Measurements from ENCODE around the gene CIRBP. TPM values are rescaled to one million over a fixed set of nuclear protein-coding genes. Genes with fewer than 3 reads are reported as not detected.
A peak's percentile ranks its signal among the peaks of the same experiment; 100 is the strongest.

The CIRBP gene
- total and polyA plus RNA-seq, 2 donors (not counting 1 experiment from before 2014, with no cell fraction given) = 643 to 1,164 TPM

GRCh38 chr19:1241417-1242095 is 27.6 kb upstream of the CIRBP start, which contains the start of gene ATP5F1D:
Gene ATP5F1D, plus strand, starts transcription at chr19:1241751. Its CDS starts 100 bp downstream, at chr19:1241851.
- ChIA-PET POLR2A (interaction anchor here (0.6 to 7.8 kb wide), 4 partner anchors 23 to 448 kb away, joined by 3 to 402 read pairs (median 6); partner anchors contain the start of genes ARHGAP45 and CIRBP), CTCF (interaction anchor here (0.6 to 8.0 kb wide), 10 partner anchors 18 to 257 kb away, joined by 3 to 658 read pairs (median 3); partner anchors contain the start of genes CIRBP, FAM174C and WDR18)
- Histone ChIP-seq H3K27me3 (replicated peaks in 1 of 4; ENCODE audit: control extremely low read depth in 1 of 4, control insufficient read depth in 3 of 4, insufficient read depth in 4 of 4, low read length in 3 of 4) (peaks cover 0 to 11% (median 4%) of the 10 kb centered on the region in 4 experiments), H3K79me2 (ENCODE audit: control insufficient read depth, insufficient read depth, low read length) (peaks cover 23% of the 10 kb centered on the region), H3K9me3 (ENCODE audit: control extremely low read depth in 1 of 3, control insufficient read depth in 2 of 3, insufficient read depth in 1 of 3, low read length in 2 of 3) (no peaks in the 10 kb centered on the region), H3K4me1 (ENCODE audit: control insufficient read depth in 2 of 2, insufficient read depth in 2 of 2, low read length in 2 of 2) (peaks cover 44 to 70% of the 10 kb centered on the region in 2 donors), H3K36me3 (replicated peaks in 1 of 2; ENCODE audit: control extremely low read depth in 1 of 2, control insufficient read depth in 1 of 2, extremely low read depth in 1 of 2, insufficient read depth in 2 of 2, low read length in 1 of 2) (peaks cover 0 to 4% of the 10 kb centered on the region in 2 experiments), H4K20me1 (ENCODE audit: control insufficient read depth, insufficient read depth, low read length, poor library complexity, severe bottlenecking) (peaks cover 17% of the 10 kb centered on the region), H3K9ac (ENCODE audit: low read length) (peak within 1 kb of the TSS; percentile 80), H3K4me3 (ENCODE audit: control extremely low read depth in 1 of 5, extremely low read depth in 1 of 5, insufficient read depth in 1 of 5, low read depth in 2 of 5, low read length in 4 of 5) (peak within 1 kb of the TSS; percentile 28 to 92 (median 57)), H2AFZ (ENCODE audit: insufficient read depth, low read depth, low read length, poor library complexity, severe bottlenecking) (peak within 1 kb of the TSS; percentile 76), H3K4me2 (replicated peaks; ENCODE audit: low read depth, low read length, poor library complexity, severe bottlenecking) (peak within 1 kb of the TSS; percentile 99), H3K27ac (ENCODE audit: low read length in 2 of 2) (peak within 1 kb of the TSS; percentile 24 to 65)
- TF ChIP-seq EZH2 (IDR thresholded peaks at IDR 0.05; ENCODE audit: borderline replicate concordance, insufficient read depth, low read depth, low read length, poor library complexity, severe bottlenecking) = no peak
- TF ChIP-seq, protein P1, sequence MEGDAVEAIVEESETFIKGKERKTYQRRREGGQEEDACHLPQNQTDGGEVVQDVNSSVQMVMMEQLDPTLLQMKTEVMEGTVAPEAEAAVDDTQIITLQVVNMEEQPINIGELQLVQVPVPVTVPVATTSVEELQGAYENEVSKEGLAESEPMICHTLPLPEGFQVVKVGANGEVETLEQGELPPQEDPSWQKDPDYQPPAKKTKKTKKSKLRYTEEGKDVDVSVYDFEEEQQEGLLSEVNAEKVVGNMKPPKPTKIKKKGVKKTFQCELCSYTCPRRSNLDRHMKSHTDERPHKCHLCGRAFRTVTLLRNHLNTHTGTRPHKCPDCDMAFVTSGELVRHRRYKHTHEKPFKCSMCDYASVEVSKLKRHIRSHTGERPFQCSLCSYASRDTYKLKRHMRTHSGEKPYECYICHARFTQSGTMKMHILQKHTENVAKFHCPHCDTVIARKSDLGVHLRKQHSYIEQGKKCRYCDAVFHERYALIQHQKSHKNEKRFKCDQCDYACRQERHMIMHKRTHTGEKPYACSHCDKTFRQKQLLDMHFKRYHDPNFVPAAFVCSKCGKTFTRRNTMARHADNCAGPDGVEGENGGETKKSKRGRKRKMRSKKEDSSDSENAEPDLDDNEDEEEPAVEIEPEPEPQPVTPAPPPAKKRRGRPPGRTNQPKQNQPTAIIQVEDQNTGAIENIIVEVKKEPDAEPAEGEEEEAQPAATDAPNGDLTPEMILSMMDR (IDR thresholded peaks at IDR 0.05) = no peak
- DNase-seq (peak; percentile 94), ATAC-seq (ENCODE audit: low read depth) (peak; percentile 70)
- WGBS (ENCODE audit: insufficient coverage) = under 1% methylated on average over 79 of the region's 79 CpGs
- peak within 1 kb of the TSS; percentile 85 for H3K27ac Mint-ChIP-seq
- peak within 1 kb of the TSS; percentile 88 for H3K4me3 Mint-ChIP-seq
- H3K27me3 Mint-ChIP-seq = peaks cover 8% of the 10 kb centered on the region
- intact Hi-C loops (cut with micrococcal nuclease) = loop anchor here (1.0 to 10.0 kb wide), 8 partner anchors 109 to 1943 kb away; partner anchors contain the start of genes CNN2, GPX4, NCLN and RNU6-2
- peaks cover 40% of the 10 kb centered on the region for H3K4me1 Mint-ChIP-seq
- no peaks in the 10 kb centered on the region for H3K9me3 Mint-ChIP-seq (ENCODE audit: insufficient read depth)
